ENCODE results near the gene FUS.
"Not testable (repeated sequence)": the region's sequence is repeated elsewhere in the genome, so short reads cannot be mapped to it uniquely, and the experiment has no call there.

FUS gene

GRCh38 chr16:31196324-31197088 lies 16.6 kb downstream of the FUS start:
- peaks cover 10% of the 10 kb centered on the region for H3K4me1 ChIP-seq (ENCODE audit: insufficient read depth, low read length, severe bottlenecking)
- no peaks in the 10 kb centered on the region; the same call in 1 of the 2 replicates for H4K20me1 ChIP-seq (ENCODE audit: insufficient read depth, low read length)
- no peak overlapping the region for H3K4me3 ChIP-seq (ENCODE audit: low read depth, low read length, poor library complexity, severe bottlenecking)
- no peaks in the 10 kb centered on the region for H3K9me2 ChIP-seq (ENCODE audit: low read depth, low read length)
- peaks cover 65% of the 10 kb centered on the region for H3K36me3 ChIP-seq (ENCODE audit: insufficient read depth, low read length)
- no peaks in the 10 kb centered on the region for H3K9me3 ChIP-seq (ENCODE audit: low read length)
- H3K79me2 ChIP-seq (ENCODE audit: insufficient read depth, low read length) = no peaks in the 10 kb centered on the region
- H3K4me2 ChIP-seq (ENCODE audit: low read length) = no peak overlapping the region
- H3K27me3 ChIP-seq (ENCODE audit: insufficient read depth, low read length) = no peaks in the 10 kb centered on the region
- peaks cover 29% of the 10 kb centered on the region for H3F3A ChIP-seq (ENCODE audit: insufficient read depth, low read length)
- TF ChIP-seq EZH2 (IDR thresholded peaks at IDR 0.05; ENCODE audit: borderline replicate concordance, low read length) (no peak), CTCF (IDR thresholded peaks at IDR 0.05; ENCODE audit: low read length) (no peak)
- no peak overlapping the region for H3K9ac ChIP-seq (ENCODE audit: low read length)
- no peak overlapping the region for H2AFZ ChIP-seq (ENCODE audit: low read length)
- H3K27ac ChIP-seq (ENCODE audit: low read depth, low read length, poor library complexity, severe bottlenecking) = no peak overlapping the region

GRCh38 chr16:31198207-31198882 lies 18.4 kb downstream of the FUS start:
- H4K20me1 ChIP-seq (ENCODE audit: insufficient read depth, low read length) = no peaks in the 10 kb centered on the region; the same call in 1 of the 2 replicates
- H3K9me2 ChIP-seq (ENCODE audit: low read depth, low read length) = no peaks in the 10 kb centered on the region
- H3K9me3 ChIP-seq (ENCODE audit: low read length) = no peaks in the 10 kb centered on the region
- H3K27ac ChIP-seq (ENCODE audit: low read depth, low read length, poor library complexity, severe bottlenecking) = no peak overlapping the region
- peaks cover 47% of the 10 kb centered on the region for H3K36me3 ChIP-seq (ENCODE audit: insufficient read depth, low read length)
- H3F3A ChIP-seq (ENCODE audit: insufficient read depth, low read length) = peaks cover 25% of the 10 kb centered on the region
- no peak overlapping the region for H3K4me2 ChIP-seq (ENCODE audit: low read length)
- no peak overlapping the region for H3K9ac ChIP-seq (ENCODE audit: low read length)
- H3K4me3 ChIP-seq (ENCODE audit: low read depth, low read length, poor library complexity, severe bottlenecking) = no peak overlapping the region
- no peaks in the 10 kb centered on the region for H3K27me3 ChIP-seq (ENCODE audit: insufficient read depth, low read length)
- no peak overlapping the region for H2AFZ ChIP-seq (ENCODE audit: low read length)
- TF ChIP-seq CTCF (IDR thresholded peaks at IDR 0.05; ENCODE audit: low read length) = no peak
- no peak for TF ChIP-seq EZH2 (IDR thresholded peaks at IDR 0.05; ENCODE audit: borderline replicate concordance, low read length)
- H3K79me2 ChIP-seq (ENCODE audit: insufficient read depth, low read length) = no peaks in the 10 kb centered on the region
- peaks cover 25% of the 10 kb centered on the region for H3K4me1 ChIP-seq (ENCODE audit: insufficient read depth, low read length, severe bottlenecking)

- Histone ChIP-seq H3K9ac (ENCODE audit: low read length) (no peak overlapping the region), H3K27me3 (ENCODE audit: insufficient read depth, low read length) (no peaks in the 10 kb centered on the region), H3K36me3 (ENCODE audit: insufficient read depth, low read length) (peaks cover 35% of the 10 kb centered on the region), H3K79me2 (ENCODE audit: insufficient read depth, low read length) (no peaks in the 10 kb centered on the region), H2AFZ (ENCODE audit: low read length) (no peak overlapping the region), H4K20me1 (ENCODE audit: insufficient read depth, low read length) (no peaks in the 10 kb centered on the region; the same call in 1 of the 2 replicates), H3K4me1 (ENCODE audit: insufficient read depth, low read length, severe bottlenecking) (peaks cover 25% of the 10 kb centered on the region), H3F3A (ENCODE audit: insufficient read depth, low read length) (peaks cover 20% of the 10 kb centered on the region), H3K9me3 (ENCODE audit: low read length) (no peaks in the 10 kb centered on the region), H3K4me3 (ENCODE audit: low read depth, low read length, poor library complexity, severe bottlenecking) (no peak overlapping the region), H3K27ac (ENCODE audit: low read depth, low read length, poor library complexity, severe bottlenecking) (no peak overlapping the region), H3K9me2 (ENCODE audit: low read depth, low read length) (no peaks in the 10 kb centered on the region), H3K4me2 (ENCODE audit: low read length) (no peak overlapping the region)
- TF ChIP-seq EZH2 (IDR thresholded peaks at IDR 0.05; ENCODE audit: borderline replicate concordance, low read length) (no peak), CTCF (IDR thresholded peaks at IDR 0.05; ENCODE audit: low read length) (no peak)
These were observed 19.6 kb downstream of the FUS start for GRCh38 chr16:31199430-31200041.

GRCh38 chr16:31200111-31200510 lies 20.2 kb downstream of the FUS start:
- H3K4me3 ChIP-seq (ENCODE audit: low read depth, low read length, poor library complexity, severe bottlenecking); H3K4me2 ChIP-seq (ENCODE audit: low read length); H3K9me2 ChIP-seq (ENCODE audit: low read depth, low read length); H3K79me2 ChIP-seq (ENCODE audit: insufficient read depth, low read length); H3K27me3 ChIP-seq (ENCODE audit: insufficient read depth, low read length); H3K9ac ChIP-seq (ENCODE audit: low read length); H2AFZ ChIP-seq (ENCODE audit: low read length); H4K20me1 ChIP-seq (ENCODE audit: insufficient read depth, low read length); H3K27ac ChIP-seq (ENCODE audit: low read depth, low read length, poor library complexity, severe bottlenecking); H3K9me3 ChIP-seq (ENCODE audit: low read length): not testable (repeated sequence)
- Histone ChIP-seq H3K4me1 (ENCODE audit: insufficient read depth, low read length, severe bottlenecking) (peaks cover 25% of the 10 kb centered on the region), H3K36me3 (ENCODE audit: insufficient read depth, low read length) (peaks cover 29% of the 10 kb centered on the region), H3F3A (ENCODE audit: insufficient read depth, low read length) (peaks cover 17% of the 10 kb centered on the region; the same call in 1 of the 2 replicates)

Data from OCI-LY1 (cell line).